OCI-M2 (cell line): ENCODE data around the gene EXT2.

Experiments used
- DNase-seq: peaks from one replicate; lab custom pipeline; 2025; ENCODE audit not compliant: unreplicated experiment; lab: John Stamatoyannopoulos, UW

The EXT2 gene

GRCh38 chr11:44083906-44084305, 11.6 kb upstream of the EXT2 start:
- no peak for DNase-seq

DNA sequence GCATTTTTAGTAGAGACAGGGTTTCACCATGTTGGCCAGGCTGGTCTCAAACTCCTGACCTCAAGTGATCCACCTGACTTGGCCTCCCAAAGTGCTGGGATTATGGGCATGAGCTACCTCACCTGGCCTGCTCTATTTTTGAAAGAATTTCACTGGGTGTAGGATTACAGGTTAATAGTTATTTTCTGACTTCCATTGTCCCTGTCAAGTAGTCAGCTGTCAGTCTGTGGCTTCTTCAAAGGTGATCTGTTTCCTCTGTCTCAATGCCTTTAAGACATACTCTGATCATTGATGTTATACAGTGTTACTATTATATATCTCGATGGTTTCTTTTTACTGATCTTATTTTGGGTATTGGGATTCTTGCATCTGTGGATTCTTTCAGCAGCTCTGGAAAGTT, 10.1 kb upstream of the EXT2 start:
- no peak for DNase-seq

GRCh38 chr11:44088377-44088776, 7.1 kb upstream of the EXT2 start:
- no peak for DNase-seq

GRCh38 chr11:44088871-44089270, 6.6 kb upstream of the EXT2 start:
- DNase-seq = no peak

GRCh38 chr11:44090539-44090938, 4.9 kb upstream of the EXT2 start:
- no peak for DNase-seq

GRCh38 chr11:44094260-44094868, 1.1 kb upstream of the EXT2 start:
- DNase-seq = peak; percentile 32

DNA sequence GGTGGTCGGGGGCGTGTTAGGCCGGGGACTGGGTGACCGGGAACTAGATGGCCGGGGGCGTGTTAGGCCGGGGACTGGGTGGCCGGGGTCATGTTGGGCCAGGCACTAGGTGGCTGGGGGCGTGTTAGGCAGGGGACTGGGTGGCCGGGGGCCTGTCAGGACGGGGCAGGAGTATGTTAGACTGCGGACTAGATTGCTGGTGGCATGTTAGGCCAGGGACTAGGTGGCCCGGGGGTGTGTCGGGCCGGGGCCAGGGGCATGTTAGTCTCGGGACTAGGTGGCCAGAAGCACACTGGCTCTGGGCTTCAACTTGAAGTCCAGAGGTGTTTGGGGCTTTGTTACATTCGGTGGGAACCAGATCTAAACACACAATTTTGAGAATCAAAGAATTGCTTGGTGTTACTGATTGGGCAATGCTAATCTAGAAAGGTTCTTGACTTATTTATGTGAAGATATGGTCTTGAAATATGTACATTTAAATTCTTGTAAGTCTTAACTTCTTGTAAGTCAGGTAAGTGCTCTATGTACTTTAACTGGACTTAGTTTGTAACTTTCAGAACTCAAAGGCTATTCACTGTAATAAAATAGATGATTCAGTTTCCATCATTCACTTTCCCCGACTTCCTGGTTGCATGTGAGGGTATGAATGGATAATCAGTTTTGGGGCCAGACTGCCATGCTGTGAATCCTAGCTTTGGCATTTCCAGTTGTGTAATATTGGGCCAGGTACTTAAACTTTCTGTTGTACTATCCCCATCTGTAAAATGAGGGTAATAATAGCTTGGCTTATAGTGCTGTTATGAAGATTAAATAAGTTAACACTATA, 1.1 kb downstream of the EXT2 start:
- DNase-seq = no peak

DNA sequence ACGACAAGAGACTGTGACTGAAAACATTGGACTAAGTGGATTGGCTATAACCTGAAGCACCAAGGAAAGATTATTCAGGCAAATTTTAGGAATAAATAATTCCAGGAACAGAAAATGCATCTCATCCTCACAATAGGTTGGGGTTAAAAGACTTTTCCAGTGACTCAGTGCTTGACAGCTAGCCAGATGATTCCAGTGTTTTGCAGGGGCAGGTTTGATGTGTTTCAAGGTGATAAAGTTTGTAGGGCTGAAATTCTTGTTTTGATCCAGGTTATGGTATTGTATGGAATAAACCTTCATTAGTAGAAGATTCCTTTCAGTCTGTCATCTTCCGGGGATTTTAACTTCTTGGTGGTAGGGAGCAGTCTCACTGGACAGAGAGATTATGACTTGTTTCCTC, 2.3 kb downstream of the EXT2 start:
- DNase-seq = no peak

- DNase-seq = no peak
Observed at GRCh38 chr11:44101098-44101497, 5.6 kb downstream of the EXT2 start.

DNA sequence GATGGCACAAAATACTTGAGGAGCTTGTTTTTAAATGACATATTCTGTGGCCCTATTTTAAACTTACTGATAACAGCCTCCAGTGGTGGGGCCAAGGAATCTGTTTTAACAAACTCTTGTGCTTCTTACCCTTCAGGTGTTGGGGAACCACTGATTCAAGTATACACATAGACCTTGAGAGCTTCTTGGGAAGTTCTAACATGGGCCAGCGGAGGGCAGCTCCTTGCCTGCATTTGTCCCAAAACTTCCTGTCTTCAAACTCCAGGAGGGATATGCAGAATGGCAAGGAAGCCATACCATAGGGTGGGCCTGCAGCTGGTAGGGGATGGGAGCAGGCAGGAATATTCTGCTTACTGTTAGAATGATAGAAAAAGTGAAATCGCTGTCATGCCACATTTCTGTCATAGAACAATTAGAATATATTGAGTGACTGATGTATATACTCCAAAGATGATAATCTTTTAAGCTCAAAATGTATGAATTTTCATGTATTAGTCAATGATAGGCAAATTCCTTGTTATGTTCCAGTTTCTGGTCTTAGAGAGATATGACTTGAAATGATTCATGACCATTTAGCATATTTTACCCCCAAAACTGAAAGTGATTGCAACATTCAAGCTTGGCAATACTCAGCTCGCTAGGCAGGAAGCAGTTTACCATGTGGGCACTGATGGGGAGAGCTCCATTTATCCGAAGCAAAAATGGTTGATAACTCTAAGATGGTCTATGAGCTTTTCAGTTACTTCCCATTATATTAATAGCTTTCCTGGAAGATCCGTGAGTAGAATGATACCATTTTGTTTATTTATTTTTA, 9.2 kb downstream of the EXT2 start:
- no peak for DNase-seq

DNA sequence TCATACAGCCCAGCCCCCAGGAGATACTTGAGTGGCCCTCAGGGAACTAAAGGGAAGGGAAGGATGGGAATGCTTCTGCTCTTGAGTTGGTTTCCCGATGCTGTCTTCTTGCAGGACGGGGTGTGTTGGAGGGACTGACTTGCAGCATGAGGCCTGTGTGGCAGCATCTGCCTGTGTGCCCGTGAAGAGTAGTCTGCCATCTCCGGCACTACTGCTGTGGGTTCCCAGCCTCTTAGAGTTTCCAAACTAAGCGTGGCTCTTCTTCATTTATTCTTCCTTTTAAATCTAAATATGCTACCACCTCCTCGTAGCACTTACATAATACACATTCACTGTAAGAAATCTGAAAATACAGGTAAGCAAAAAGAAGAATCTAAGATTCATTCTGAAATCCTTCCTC, 12.8 kb downstream of the EXT2 start:
- no peak for DNase-seq

- no peak for DNase-seq
Observed at GRCh38 chr11:44110231-44110679, 14.8 kb downstream of the EXT2 start.

GRCh38 chr11:44112091-44112821, 16.8 kb downstream of the EXT2 start:
- no peak for DNase-seq

- no peak for DNase-seq
Observed at GRCh38 chr11:44113018-44113417, 17.5 kb downstream of the EXT2 start.

DNA sequence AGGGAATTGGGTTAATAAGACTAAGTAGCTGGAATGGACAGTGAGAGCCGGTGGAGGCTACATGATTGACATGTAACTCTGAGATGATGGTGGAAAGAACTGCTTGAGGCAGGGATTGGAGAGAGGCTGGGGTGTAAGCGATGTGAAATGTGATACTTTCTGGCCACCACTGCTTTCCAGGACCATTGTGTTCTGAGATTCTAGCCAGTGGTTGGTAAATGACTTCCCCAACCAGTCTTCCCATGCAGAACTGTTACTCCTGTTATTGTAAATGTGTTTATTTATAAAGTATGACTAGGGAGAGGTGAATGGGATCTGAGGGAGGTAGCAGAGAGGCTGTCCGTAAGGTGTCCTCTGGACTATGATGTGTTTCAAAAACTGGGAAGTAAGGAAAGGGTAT, 18.1 kb downstream of the EXT2 start:
- no peak for DNase-seq

- DNase-seq = no peak
Observed at GRCh38 chr11:44116234-44116830, 20.9 kb downstream of the EXT2 start.

DNA sequence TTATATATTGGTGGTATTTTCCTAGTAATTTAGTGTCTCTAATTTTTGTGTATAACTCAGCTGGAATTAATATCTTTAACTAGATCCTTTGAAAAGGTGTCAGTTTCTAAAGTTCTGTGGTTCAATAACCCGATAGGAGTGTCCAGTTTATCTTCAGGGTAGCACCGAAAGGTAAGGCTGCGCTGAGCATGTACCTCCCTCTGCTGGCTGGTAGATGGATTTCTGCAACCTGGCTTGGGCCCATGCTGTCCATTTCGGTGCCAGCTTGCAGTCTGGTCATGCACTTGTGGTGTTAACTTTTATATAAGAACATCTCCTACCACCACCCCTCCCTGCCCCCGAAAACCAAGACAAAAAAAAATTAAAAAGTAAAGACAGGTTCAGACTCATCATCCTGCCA, 24.7 kb downstream of the EXT2 start:
- DNase-seq = no peak

DNA sequence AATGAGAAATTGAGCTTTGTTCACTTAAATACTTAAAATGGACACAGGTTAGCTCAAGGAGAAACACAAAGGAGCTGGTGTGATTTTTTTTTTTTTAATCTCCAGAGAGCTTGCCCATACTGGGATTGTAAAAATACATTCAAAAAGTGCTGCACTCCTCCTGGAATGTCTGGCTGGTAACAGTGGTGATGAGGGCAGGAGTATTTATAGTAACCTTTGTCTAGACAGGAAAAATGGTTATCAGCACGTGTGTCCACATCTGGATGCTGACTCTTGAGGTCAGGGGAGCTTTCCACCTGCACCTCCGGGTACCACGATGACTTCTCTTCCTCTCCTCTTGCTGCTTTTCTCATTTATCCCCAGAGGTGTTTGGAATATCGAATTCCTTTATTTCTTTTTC, 30.1 kb downstream of the EXT2 start:
- DNase-seq = no peak

DNA sequence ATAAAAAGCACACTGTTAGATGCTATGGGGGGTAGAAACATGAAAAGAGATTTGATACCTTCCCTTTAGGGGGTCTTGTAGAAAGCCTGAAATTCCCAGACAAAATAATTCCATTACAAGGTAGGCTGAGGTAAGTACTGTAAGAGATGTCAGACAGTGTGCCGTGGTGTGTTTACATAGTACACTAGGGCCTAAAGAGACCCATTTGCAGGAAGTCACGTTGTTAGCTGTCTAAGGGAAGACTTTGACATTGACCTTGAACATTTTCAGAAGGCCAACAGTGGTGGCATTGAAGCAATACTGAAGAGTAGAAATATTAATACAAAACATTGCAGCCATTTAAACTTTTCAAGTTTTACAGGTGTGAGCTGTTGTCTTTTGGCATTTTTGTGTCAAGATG, 30.8 kb downstream of the EXT2 start:
- no peak for DNase-seq

GRCh38 chr11:44127130-44127529, 31.7 kb downstream of the EXT2 start:
- no peak for DNase-seq

DNA sequence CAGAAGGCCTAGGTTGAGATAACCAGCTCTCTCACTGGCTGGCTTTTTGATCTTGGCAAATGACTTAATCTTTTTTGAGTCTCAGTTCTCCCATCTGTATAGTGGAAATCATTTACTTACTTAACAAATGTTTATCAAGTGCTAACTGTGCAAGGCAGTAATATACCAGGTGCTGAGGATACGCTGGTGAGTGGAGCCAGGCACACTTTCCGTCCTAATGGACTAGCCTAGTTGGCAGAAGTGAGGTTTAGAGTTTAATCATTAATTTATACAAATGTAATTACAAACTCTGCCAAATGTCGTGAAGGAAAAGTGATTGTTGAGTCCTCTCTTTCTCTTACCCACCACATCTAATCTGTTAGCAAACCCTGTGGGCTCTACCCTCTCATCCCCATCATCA, 33.3 kb downstream of the EXT2 start:
- DNase-seq = no peak
